ENCODE results near the gene TNFRSF14. TPM values are rescaled to one million over a fixed set of nuclear protein-coding genes. Genes with fewer than 3 reads are reported as not detected.
"Not testable (repeated sequence)": the region's sequence is repeated elsewhere in the genome, so short reads cannot be mapped to it uniquely, and the experiment has no call there.

Gene TNFRSF14
- total RNA-seq, 3 donors from 2014 or later: 55.8 to 75.8 (median 67.8) TPM

GRCh38 chr1:2545754-2546514, 10.2 kb upstream of the TNFRSF14 start:
- peaks cover 32 to 33% of the 10 kb centered on the region in 2 donors for H3K4me1 ChIP-seq
- intact Hi-C loops (cut with DNase I; ENCODE audit: low total_unique reads): no loop called here

GRCh38 chr1:2546515-2547209, 9.5 kb upstream of the TNFRSF14 start:
- peak; percentile 85 to 87 for DNase-seq (ENCODE audit: low spot score in 2 of 2)
- intact Hi-C loops (cut with DNase I; ENCODE audit: low total_unique reads): no loop called here
- H3K27ac ChIP-seq: peak overlapping the region; percentile 98 to 100
- H3K27me3 ChIP-seq: no peaks in the 10 kb centered on the region
- H3K4me3 ChIP-seq: peak overlapping the region; percentile 49 to 73 (median 59)
- H3K9me3 ChIP-seq: no peaks in the 10 kb centered on the region
- H3K36me3 ChIP-seq: no peaks in the 10 kb centered on the region
- H3K4me1 ChIP-seq: peaks cover 32 to 33% of the 10 kb centered on the region in 2 donors
- TF ChIP-seq CTCF (IDR thresholded peaks at IDR 0.05) (peak in 1 of 3 donors; percentile 36), POLR2A (IDR thresholded peaks at IDR 0.05) (no peak), POLR2AphosphoS5 (IDR thresholded peaks at IDR 0.05) (peak in 2 of 3 donors; percentile 31 to 53)

More at GRCh38 chr1:2545754-2546514, 10.2 kb upstream of the TNFRSF14 start:
- H3K4me3 ChIP-seq: peak overlapping the region; percentile 49 to 73 (median 59)
- H3K27ac ChIP-seq: peak overlapping the region; percentile 98 to 100
- H3K27me3 ChIP-seq: peaks cover 0 to 2% of the 10 kb centered on the region in 2 donors
- no peaks in the 10 kb centered on the region for H3K36me3 ChIP-seq
- no peak for TF ChIP-seq POLR2A (IDR thresholded peaks at IDR 0.05)
- TF ChIP-seq CTCF (IDR thresholded peaks at IDR 0.05): no peak
- TF ChIP-seq POLR2AphosphoS5 (IDR thresholded peaks at IDR 0.05): peak in 1 of 3 donors; percentile 3
- no peaks in the 10 kb centered on the region for H3K9me3 ChIP-seq
- peak; percentile 87 to 93 for DNase-seq (ENCODE audit: low spot score in 2 of 2)

- H3K36me3 ChIP-seq: no peaks in the 10 kb centered on the region
- H3K4me3 ChIP-seq: peak overlapping the region; percentile 49 to 73 (median 59)
- peaks cover 32 to 33% of the 10 kb centered on the region in 2 donors for H3K4me1 ChIP-seq
- no peaks in the 10 kb centered on the region for H3K9me3 ChIP-seq
- H3K27ac ChIP-seq: peak overlapping the region; percentile 98 to 100
- no peaks in the 10 kb centered on the region for H3K27me3 ChIP-seq
- intact Hi-C loops (cut with DNase I; ENCODE audit: low total_unique reads): loop anchor here (2.0 kb wide), 1 partner anchor 135 kb away; the partner anchor contains the start of gene PEX10
- DNase-seq (ENCODE audit: low spot score in 2 of 2): no peak
- TF ChIP-seq POLR2AphosphoS5 (IDR thresholded peaks at IDR 0.05) (peak in 1 of 3 donors; percentile 10), CTCF (IDR thresholded peaks at IDR 0.05) (no peak), POLR2A (IDR thresholded peaks at IDR 0.05) (no peak)
Measured at GRCh38 chr1:2547210-2548067, 8.7 kb upstream of the TNFRSF14 start.

- Histone ChIP-seq H3K4me1 (peaks cover 32 to 33% of the 10 kb centered on the region in 2 donors), H3K27ac (peak overlapping the region; percentile 98 to 100), H3K9me3 (no peaks in the 10 kb centered on the region), H3K27me3 (no peaks in the 10 kb centered on the region), H3K36me3 (no peaks in the 10 kb centered on the region), H3K4me3 (peak overlapping the region; percentile 45 to 73 (median 49))
- intact Hi-C loops (cut with DNase I; ENCODE audit: low total_unique reads): loop anchor here (2.0 kb wide), 1 partner anchor 135 kb away; the partner anchor contains the start of gene PEX10
- DNase-seq (ENCODE audit: low spot score in 2 of 2): peak; percentile 82 to 90
- TF ChIP-seq POLR2AphosphoS5 (IDR thresholded peaks at IDR 0.05) (peak in 2 of 3 donors; percentile 29 to 71), POLR2A (IDR thresholded peaks at IDR 0.05) (no peak), CTCF (IDR thresholded peaks at IDR 0.05) (peak; percentile 86 to 95 (median 90))
Measured at GRCh38 chr1:2548068-2548589, 8.0 kb upstream of the TNFRSF14 start.

- not testable (repeated sequence) for H3K9me3 ChIP-seq; H3K27me3 ChIP-seq; DNase-seq (ENCODE audit: low spot score in 2 of 2); H3K36me3 ChIP-seq
- peak overlapping the region; percentile 98 to 100 for H3K27ac ChIP-seq
- intact Hi-C loops (cut with DNase I; ENCODE audit: low total_unique reads): loop anchor here (2.0 kb wide), 1 partner anchor 137 kb away; the partner anchor contains the start of gene PEX10
- peaks cover 29 to 31% of the 10 kb centered on the region in 2 donors for H3K4me1 ChIP-seq
- H3K4me3 ChIP-seq: peak overlapping the region in 2 of 3 donors; percentile 45 to 73
Measured at GRCh38 chr1:2549367-2550029, 6.7 kb upstream of the TNFRSF14 start.

GRCh38 chr1:2550309-2550861, 5.8 kb upstream of the TNFRSF14 start:
- H3K27me3 ChIP-seq; H3K4me3 ChIP-seq; H3K9me3 ChIP-seq; DNase-seq (ENCODE audit: low spot score in 2 of 2); intact Hi-C loops (cut with DNase I; ENCODE audit: low total_unique reads); H3K36me3 ChIP-seq: not testable (repeated sequence)
- peaks cover 26 to 27% of the 10 kb centered on the region in 2 donors for H3K4me1 ChIP-seq
- peak overlapping the region in 1 of 2 donors; percentile 100 for H3K27ac ChIP-seq

- H3K36me3 ChIP-seq; H3K9me3 ChIP-seq; intact Hi-C loops (cut with DNase I; ENCODE audit: low total_unique reads); H3K27me3 ChIP-seq; DNase-seq (ENCODE audit: low spot score in 2 of 2); H3K4me3 ChIP-seq: not testable (repeated sequence)
- Histone ChIP-seq H3K4me1 (peaks cover 17 to 25% of the 10 kb centered on the region in 2 donors), H3K27ac (peak overlapping the region in 1 of 2 donors; percentile 100)
Measured at GRCh38 chr1:2551544-2551943, 4.6 kb upstream of the TNFRSF14 start.

All from breast epithelium (tissue), 4 donors.